ENCODE measurements around the gene BLOC1S5. TPM values are rescaled to one million over a fixed set of nuclear protein-coding genes. Genes with fewer than 3 reads are reported as not detected.

Gene BLOC1S5
- total RNA-seq, 4 donors from 2014 or later: 10.7 to 15.3 (median 11.6) TPM

- no peak for DNase-seq (ENCODE audit: low spot score in 2 of 2)
- Histone ChIP-seq H3K36me3 (no peaks in the 10 kb centered on the region), H3K4me3 (no peak overlapping the region), H3K27ac (no peak overlapping the region), H3K9me3 (no peaks in the 10 kb centered on the region), H3K27me3 (no peaks in the 10 kb centered on the region), H3K4me1 (no peaks in the 10 kb centered on the region)
- WGBS, 2 donors: 96 to 97% methylated on average over 1 of the region's 1 CpG
- TF ChIP-seq EP300 (IDR thresholded peaks at IDR 0.05) (no peak), POLR2A (IDR thresholded peaks at IDR 0.05) (no peak), CTCF (IDR thresholded peaks at IDR 0.05) (peak; percentile 16 to 41 (median 26))
Measured at GRCh38 chr6:8006208-8006607, 58.0 kb downstream of the BLOC1S5 start.

- 87 to 88% methylated on average over 4 of the region's 4 CpGs for WGBS, 2 donors
- Histone ChIP-seq H3K9me3 (no peaks in the 10 kb centered on the region), H3K27me3 (no peaks in the 10 kb centered on the region), H3K4me3 (no peak overlapping the region), H3K4me1 (no peaks in the 10 kb centered on the region), H3K36me3 (no peaks in the 10 kb centered on the region), H3K27ac (no peak overlapping the region)
- TF ChIP-seq CTCF (IDR thresholded peaks at IDR 0.05) (no peak), POLR2A (IDR thresholded peaks at IDR 0.05) (no peak)
- DNase-seq (ENCODE audit: low spot score in 2 of 2): no peak
Measured at GRCh38 chr6:8005136-8005535, 59.1 kb downstream of the BLOC1S5 start.

- Histone ChIP-seq H3K9me3 (no peaks in the 10 kb centered on the region), H3K27ac (no peak overlapping the region), H3K36me3 (no peaks in the 10 kb centered on the region), H3K4me3 (no peak overlapping the region), H3K4me1 (no peaks in the 10 kb centered on the region), H3K27me3 (no peaks in the 10 kb centered on the region)
- WGBS, 2 donors: 68 to 70% methylated on average over 1 of the region's 1 CpG
- no peak for DNase-seq (ENCODE audit: low spot score in 2 of 2)
- TF ChIP-seq POLR2A (IDR thresholded peaks at IDR 0.05) (no peak), CTCF (IDR thresholded peaks at IDR 0.05) (no peak), EP300 (IDR thresholded peaks at IDR 0.05) (no peak)
Measured at GRCh38 chr6:8000636-8001035, 63.6 kb downstream of the BLOC1S5 start.

- TF ChIP-seq EP300 (IDR thresholded peaks at IDR 0.05): no peak
- no peak overlapping the region for H3K4me3 ChIP-seq
- no peaks in the 10 kb centered on the region for H3K4me1 ChIP-seq
- WGBS, 2 donors: 55 to 56% methylated on average over 4 of the region's 4 CpGs
- H3K27me3 ChIP-seq: no peaks in the 10 kb centered on the region
- H3K36me3 ChIP-seq: no peaks in the 10 kb centered on the region
- no peak for DNase-seq (ENCODE audit: low spot score in 2 of 2)
- H3K9me3 ChIP-seq: no peaks in the 10 kb centered on the region
- H3K27ac ChIP-seq: no peak overlapping the region
Measured at GRCh38 chr6:8000188-8000596, 64.0 kb downstream of the BLOC1S5 start.

GRCh38 chr6:7999201-7999600, 65.0 kb downstream of the BLOC1S5 start:
- no peaks in the 10 kb centered on the region for H3K4me1 ChIP-seq
- DNase-seq (ENCODE audit: low spot score in 2 of 2): no peak
- TF ChIP-seq CTCF (IDR thresholded peaks at IDR 0.05) (no peak), POLR2A (IDR thresholded peaks at IDR 0.05) (no peak), EP300 (IDR thresholded peaks at IDR 0.05) (no peak)
- no peak overlapping the region for H3K4me3 ChIP-seq
- H3K9me3 ChIP-seq: no peaks in the 10 kb centered on the region
- H3K27me3 ChIP-seq: no peaks in the 10 kb centered on the region
- WGBS, 2 donors: 75 to 78% methylated on average over 3 of the region's 3 CpGs
- H3K27ac ChIP-seq: no peak overlapping the region
- no peaks in the 10 kb centered on the region for H3K36me3 ChIP-seq

GRCh38 chr6:7998103-7998725, 66.0 kb downstream of the BLOC1S5 start:
- no peak overlapping the region for H3K4me3 ChIP-seq
- no peak for DNase-seq (ENCODE audit: low spot score in 2 of 2)
- no peaks in the 10 kb centered on the region for H3K27me3 ChIP-seq
- TF ChIP-seq EP300 (IDR thresholded peaks at IDR 0.05): no peak
- no peak for TF ChIP-seq CTCF (IDR thresholded peaks at IDR 0.05)
- TF ChIP-seq POLR2A (IDR thresholded peaks at IDR 0.05): no peak
- no peaks in the 10 kb centered on the region for H3K4me1 ChIP-seq
- H3K36me3 ChIP-seq: no peaks in the 10 kb centered on the region
- H3K9me3 ChIP-seq: peaks cover 0 to 3% (median 0%) of the 10 kb centered on the region in 4 donors
- WGBS, 2 donors: 94 to 97% methylated on average over 7 of the region's 7 CpGs
- no peak overlapping the region for H3K27ac ChIP-seq

All from tibial nerve (tissue), 4 donors.